ENCODE data around the gene GUCY1A1.

- TF ChIP-seq CTCF (IDR thresholded peaks at IDR 0.05): no peak
- TF ChIP-seq POLR2A (IDR thresholded peaks at IDR 0.05): no peak
These were observed 8.0 kb downstream of the GUCY1A1 start for GRCh38 chr4:155674669-155675071.
